Osteoblast (primary cell): ENCODE measurements around the gene HP1BP3. TPM values are rescaled to one million over a fixed set of nuclear protein-coding genes. Genes with fewer than 3 reads are reported as not detected.
A peak's percentile ranks its signal among the peaks of the same experiment; 100 is the strongest.

ENCODE experiments used
- DNase-seq: peaks from one replicate; pipeline ENCODE4 v3.0.0; 2011; ENCODE audit warnings: low spot score, mixed read lengths; ENCODE audit not compliant: insufficient read length; ENCODE audit errors: missing footprints
- H2AFZ ChIP-seq: 2 replicates; pipeline ENCODE4 v1.6.0; 2011; ENCODE audit warnings: mild to moderate bottlenecking, low read length
- H3K27ac ChIP-seq: 2 replicates; pipeline ENCODE4 v1.5.1; 2011; ENCODE audit warnings: mild to moderate bottlenecking, low read depth, low read length, moderate library complexity
- H3K27me3 ChIP-seq: 2 replicates; pipeline ENCODE4 v1.6.0; 2012; ENCODE audit warnings: mild to moderate bottlenecking, control low read depth, inconsistent platforms, low read length, moderate library complexity; ENCODE audit not compliant: insufficient read depth
- H3K36me3 ChIP-seq: 2 replicates; pipeline ENCODE4 v1.5.1; 2011; ENCODE audit warnings: mild to moderate bottlenecking, low read length, control low read depth, moderate library complexity; ENCODE audit not compliant: insufficient read depth
- H3K4me1 ChIP-seq: 2 replicates; pipeline ENCODE4 v1.5.1; 2011; ENCODE audit warnings: mild to moderate bottlenecking, low read length, control low read depth, moderate library complexity; ENCODE audit not compliant: insufficient read depth
- H3K4me2 ChIP-seq: 2 replicates; pipeline ENCODE4 v1.6.0; 2011; ENCODE audit warnings: mild to moderate bottlenecking, low read length; ENCODE audit not compliant: insufficient read depth
- H3K4me3 ChIP-seq: fragments of 200-600 bp; sonication (generic); 3 replicates; pipeline ENCODE4 v1.5.1; 2012; ENCODE audit warnings: mild to moderate bottlenecking, low read length, inconsistent platforms; ENCODE audit not compliant: insufficient read depth
- H3K79me2 ChIP-seq: 2 replicates; pipeline ENCODE4 v1.6.0; 2012; ENCODE audit warnings: mild to moderate bottlenecking, low read length, control low read depth, inconsistent platforms; ENCODE audit not compliant: insufficient read depth
- H3K9me3 ChIP-seq: 2 replicates; pipeline ENCODE4 v1.5.1; 2011; ENCODE audit warnings: low read depth, low read length, control low read depth
- H4K20me1 ChIP-seq: 2 replicates; pipeline ENCODE4 v1.6.0; 2012; ENCODE audit warnings: mild to moderate bottlenecking, low read length, control low read depth; ENCODE audit not compliant: insufficient read depth
- total RNA-seq: library from RNA; depleted of rRNA; stranded (reverse); fragments of >200 nt; gene quantifications from 2 replicates; pipeline ENCODE4 v1.2.3, GENCODE V29; 2012
- TF ChIP-seq, protein P1 (sequence below): IDR thresholded peaks from 2 replicates; pipeline ENCODE4 v1.5.1; 2011; ENCODE audit warnings: mild to moderate bottlenecking, low read depth, low read length, moderate library complexity; ENCODE audit errors: extremely low read depth

Gene HP1BP3
- total RNA-seq, 1 donor, result 267 TPM

DNA sequence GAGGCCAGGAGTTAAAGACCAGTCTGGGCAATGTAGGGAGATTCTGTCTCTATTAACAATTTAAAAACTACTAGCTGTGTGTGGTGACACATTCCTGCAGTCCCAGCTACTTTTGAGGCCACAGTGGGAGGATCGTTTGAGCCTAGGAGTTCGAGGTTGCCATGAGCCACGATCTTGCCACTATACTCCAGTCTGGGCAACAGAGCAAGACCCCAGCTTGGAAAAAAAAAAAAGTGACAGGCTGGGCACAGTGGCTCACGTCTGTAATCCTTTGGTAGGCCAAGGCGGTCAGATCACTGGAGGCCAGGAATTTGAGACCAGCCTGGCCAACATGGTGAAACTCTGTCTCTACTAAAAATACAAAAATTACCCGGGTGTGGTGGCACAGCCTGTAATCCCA, 26.8 kb downstream of the HP1BP3 start:
- TF ChIP-seq, protein P1, sequence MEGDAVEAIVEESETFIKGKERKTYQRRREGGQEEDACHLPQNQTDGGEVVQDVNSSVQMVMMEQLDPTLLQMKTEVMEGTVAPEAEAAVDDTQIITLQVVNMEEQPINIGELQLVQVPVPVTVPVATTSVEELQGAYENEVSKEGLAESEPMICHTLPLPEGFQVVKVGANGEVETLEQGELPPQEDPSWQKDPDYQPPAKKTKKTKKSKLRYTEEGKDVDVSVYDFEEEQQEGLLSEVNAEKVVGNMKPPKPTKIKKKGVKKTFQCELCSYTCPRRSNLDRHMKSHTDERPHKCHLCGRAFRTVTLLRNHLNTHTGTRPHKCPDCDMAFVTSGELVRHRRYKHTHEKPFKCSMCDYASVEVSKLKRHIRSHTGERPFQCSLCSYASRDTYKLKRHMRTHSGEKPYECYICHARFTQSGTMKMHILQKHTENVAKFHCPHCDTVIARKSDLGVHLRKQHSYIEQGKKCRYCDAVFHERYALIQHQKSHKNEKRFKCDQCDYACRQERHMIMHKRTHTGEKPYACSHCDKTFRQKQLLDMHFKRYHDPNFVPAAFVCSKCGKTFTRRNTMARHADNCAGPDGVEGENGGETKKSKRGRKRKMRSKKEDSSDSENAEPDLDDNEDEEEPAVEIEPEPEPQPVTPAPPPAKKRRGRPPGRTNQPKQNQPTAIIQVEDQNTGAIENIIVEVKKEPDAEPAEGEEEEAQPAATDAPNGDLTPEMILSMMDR, result no peak
- DNase-seq, result no peak
- Histone ChIP-seq H3K4me2 (no peak overlapping the region), H3K27ac (no peak overlapping the region), H3K4me1 (no peaks in the 10 kb centered on the region), H2AFZ (no peak overlapping the region), H3K4me3 (no peak overlapping the region), H3K36me3 (peaks cover 98% of the 10 kb centered on the region), H3K79me2 (peaks cover 11% of the 10 kb centered on the region), H3K27me3 (no peaks in the 10 kb centered on the region), H4K20me1 (no peaks in the 10 kb centered on the region), H3K9me3 (no peaks in the 10 kb centered on the region)

GRCh38 chr1:20753589-20753988, 33.5 kb downstream of the HP1BP3 start:
- no peak for DNase-seq
- Histone ChIP-seq H4K20me1 (peaks cover 6% of the 10 kb centered on the region), H2AFZ (no peak overlapping the region), H3K79me2 (peaks cover 32% of the 10 kb centered on the region), H3K4me1 (peaks cover 2% of the 10 kb centered on the region), H3K27me3 (no peaks in the 10 kb centered on the region), H3K4me3 (no peak overlapping the region), H3K9me3 (no peaks in the 10 kb centered on the region), H3K36me3 (peaks cover 73% of the 10 kb centered on the region), H3K4me2 (no peak overlapping the region), H3K27ac (no peak overlapping the region)
- TF ChIP-seq, protein P1, result no peak

GRCh38 chr1:20751462-20751990, 35.6 kb downstream of the HP1BP3 start:
- no peaks in the 10 kb centered on the region for H3K9me3 ChIP-seq
- peaks cover 10% of the 10 kb centered on the region for H4K20me1 ChIP-seq
- DNase-seq, result no peak
- H3K27ac ChIP-seq, result no peak overlapping the region
- H3K79me2 ChIP-seq, result peaks cover 32% of the 10 kb centered on the region
- H3K4me3 ChIP-seq, result no peak overlapping the region
- TF ChIP-seq, protein P1, result no peak
- H3K4me2 ChIP-seq, result no peak overlapping the region
- no peaks in the 10 kb centered on the region for H3K27me3 ChIP-seq
- no peak overlapping the region for H2AFZ ChIP-seq
- H3K4me1 ChIP-seq, result peaks cover 2% of the 10 kb centered on the region
- H3K36me3 ChIP-seq, result peaks cover 73% of the 10 kb centered on the region

DNA sequence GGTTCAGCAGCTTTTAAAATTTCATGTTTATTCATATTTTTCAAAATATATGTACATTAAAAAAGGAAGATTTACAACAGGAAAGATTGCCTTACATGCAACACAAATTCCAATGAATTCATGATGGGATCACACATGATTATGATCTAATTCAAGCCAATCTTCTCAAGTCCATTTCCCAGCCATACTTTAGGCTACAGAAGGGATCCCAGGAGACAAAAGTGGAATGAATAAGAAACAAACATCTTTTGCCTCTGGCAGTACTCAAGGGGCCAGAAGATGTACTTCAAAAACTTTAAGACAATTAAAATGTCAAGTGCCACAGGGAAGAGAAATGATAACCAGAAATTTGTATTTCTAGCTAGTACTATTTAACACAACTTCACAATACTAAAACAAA, 44.4 kb downstream of the HP1BP3 start:
- Histone ChIP-seq H3K9me3 (no peaks in the 10 kb centered on the region), H3K4me3 (no peak overlapping the region), H3K4me1 (peaks cover 22% of the 10 kb centered on the region), H3K36me3 (peaks cover 81% of the 10 kb centered on the region), H3K27ac (peak overlapping the region; percentile 41), H3K27me3 (no peaks in the 10 kb centered on the region), H2AFZ (no peak overlapping the region), H3K79me2 (peaks cover 10% of the 10 kb centered on the region), H4K20me1 (no peaks in the 10 kb centered on the region), H3K4me2 (no peak overlapping the region)
- TF ChIP-seq, protein P1, result no peak
- peak; percentile 9 for DNase-seq
